Femur (tissue), 1 donor: ENCODE data around the gene DUOX1.

Source experiments
- DNase-seq: peaks from one replicate; pipeline ENCODE4 v3.0.0-alpha.2; 2017

The DUOX1 gene

GRCh38 chr15:45106002-45106790, 23.6 kb upstream of the DUOX1 start:
- DNase-seq = no peak

- peak; percentile 9 for DNase-seq
Measured at GRCh38 chr15:45107941-45108630, 21.7 kb upstream of the DUOX1 start.

- DNase-seq = no peak
Measured at GRCh38 chr15:45110256-45110820, 19.5 kb upstream of the DUOX1 start.

- DNase-seq = no peak
Measured at GRCh38 chr15:45111390-45112142, 18.2 kb upstream of the DUOX1 start.

- DNase-seq = no peak
Measured at GRCh38 chr15:45112143-45112590, 17.6 kb upstream of the DUOX1 start.

GRCh38 chr15:45112591-45113379, 17.0 kb upstream of the DUOX1 start:
- DNase-seq = no peak

GRCh38 chr15:45113380-45113990, 16.3 kb upstream of the DUOX1 start:
- no peak for DNase-seq

GRCh38 chr15:45114076-45114750, 15.6 kb upstream of the DUOX1 start, which contains the start of the genes DUOX2 and DUOXA2:
TSS of gene DUOX2 (minus strand) at chr15:45114172. CDS start at chr15:45113411, 761 bp downstream.
TSS of gene DUOXA2 (plus strand) at chr15:45114326. CDS start at chr15:45114606, 280 bp downstream.
- no peak for DNase-seq

GRCh38 chr15:45114751-45115085, 15.1 kb upstream of the DUOX1 start:
- no peak for DNase-seq

- no peak for DNase-seq
Measured at GRCh38 chr15:45115312-45115820, 14.4 kb upstream of the DUOX1 start.

- DNase-seq = no peak
Measured at GRCh38 chr15:45116006-45116481, 13.8 kb upstream of the DUOX1 start.

GRCh38 chr15:45116482-45117307, 13.1 kb upstream of the DUOX1 start:
- DNase-seq = no peak

- peak; percentile 28 for DNase-seq
Measured at GRCh38 chr15:45117308-45118130, 12.3 kb upstream of the DUOX1 start.

- peak; percentile 91 for DNase-seq
Measured at GRCh38 chr15:45118131-45118588, 11.6 kb upstream of the DUOX1 start.

GRCh38 chr15:45118996-45119395, 10.8 kb upstream of the DUOX1 start:
- DNase-seq = no peak

- no peak for DNase-seq
Measured at GRCh38 chr15:45120081-45120972, 9.5 kb upstream of the DUOX1 start.

GRCh38 chr15:45121020-45121419, 8.8 kb upstream of the DUOX1 start:
- no peak for DNase-seq
